Vagina (tissue), 2 donors: ENCODE results near the gene GRSF1. TPM values are rescaled to one million over a fixed set of nuclear protein-coding genes. Genes with fewer than 3 reads are reported as not detected.

ENCODE experiments used
- DNase-seq, 2 donors: peaks; one replicate each; pipeline ENCODE4 v3.0.0-alpha.2; 2017; ENCODE audit errors: extremely low spot score in 2 of 2
- H3K27ac ChIP-seq: fragments of 200-600 bp; sonication (generic); one replicate; pipeline ENCODE4 v1.5.1; 2019
- H3K27me3 ChIP-seq: fragments of 200-600 bp; sonication (generic); one replicate; pipeline ENCODE4 v1.5.1; 2019
- H3K36me3 ChIP-seq, 2 donors: fragments of 200-600 bp; sonication (generic); one replicate each; pipeline ENCODE4 v1.5.1; 2017 to 2019
- H3K4me1 ChIP-seq: fragments of 200-600 bp; sonication (generic); one replicate; pipeline ENCODE4 v1.5.1; 2019
- H3K4me3 ChIP-seq, 2 donors: fragments of 200-600 bp; sonication (generic); 1 replicate in 1 of 2; 2 replicates in 1 of 2; pipeline ENCODE4 v1.5.1; 2016 to 2019
- H3K9me3 ChIP-seq: fragments of 200-600 bp; sonication (generic); one replicate; pipeline ENCODE4 v1.5.1; 2019
- CTCF ChIP-seq, 3 experiments: fragments of 450-650 bp in 2 of 3; fragments of 200-600 bp in 1 of 3; sonication (generic) in 1 of 3; IDR thresholded peaks; one replicate each; pipeline ENCODE4 v1.5.1; 2017 to 2019; ENCODE audit warnings: antibody characterized with exemption in 3 of 3, mild to moderate bottlenecking in 2 of 3, moderate library complexity in 2 of 3
- POLR2A ChIP-seq, 2 donors: fragments of 450-650 bp; IDR thresholded peaks; one replicate each; pipeline ENCODE4 v1.6.1; 2017; ENCODE audit warnings: antibody characterized with exemption in 2 of 2, mild to moderate bottlenecking in 2 of 2, moderate library complexity in 2 of 2
- POLR2AphosphoS5 ChIP-seq, 2 donors: sonication (generic); formaldehyde crosslinking; IDR thresholded peaks; one replicate each; pipeline ENCODE4 v1.9.0; 2017; ENCODE audit warnings: antibody characterized with exemption in 2 of 2, mild to moderate bottlenecking in 2 of 2, low read depth in 1 of 2; ENCODE audit not compliant: insufficient read depth in 1 of 2
- intact Hi-C: fragments of 100-400 bp; cut with DNase I; formaldehyde crosslinking; loops from one replicate; pipeline ENCODE4 v1.15.1; 2023
- total RNA-seq: library from RNA; depleted of rRNA; stranded (reverse); fragments of >200 nt; gene quantifications from one replicate; pipeline ENCODE4 v1.2.3, GENCODE V29; 2016

The GRSF1 gene
- total RNA-seq, 1 donor from 2014 or later, result 35.1 TPM

GRCh38 chr4:70874268-70875156 is 34.8 kb upstream of the GRSF1 start:
- DNase-seq, result no peak
- intact Hi-C loops, result no loop called here
- H3K27me3 ChIP-seq, result no peaks in the 10 kb centered on the region
- no peak overlapping the region for H3K4me3 ChIP-seq
- H3K36me3 ChIP-seq, result no peaks in the 10 kb centered on the region
- no peak overlapping the region for H3K27ac ChIP-seq
- no peaks in the 10 kb centered on the region for H3K4me1 ChIP-seq
- TF ChIP-seq POLR2A (IDR thresholded peaks at IDR 0.05), result no peak
- TF ChIP-seq CTCF (IDR thresholded peaks at IDR 0.05), result no peak
- TF ChIP-seq POLR2AphosphoS5 (IDR thresholded peaks at IDR 0.05; ENCODE audit: insufficient read depth in 1 of 2, low read depth in 1 of 2), result no peak
- no peaks in the 10 kb centered on the region for H3K9me3 ChIP-seq

DNA sequence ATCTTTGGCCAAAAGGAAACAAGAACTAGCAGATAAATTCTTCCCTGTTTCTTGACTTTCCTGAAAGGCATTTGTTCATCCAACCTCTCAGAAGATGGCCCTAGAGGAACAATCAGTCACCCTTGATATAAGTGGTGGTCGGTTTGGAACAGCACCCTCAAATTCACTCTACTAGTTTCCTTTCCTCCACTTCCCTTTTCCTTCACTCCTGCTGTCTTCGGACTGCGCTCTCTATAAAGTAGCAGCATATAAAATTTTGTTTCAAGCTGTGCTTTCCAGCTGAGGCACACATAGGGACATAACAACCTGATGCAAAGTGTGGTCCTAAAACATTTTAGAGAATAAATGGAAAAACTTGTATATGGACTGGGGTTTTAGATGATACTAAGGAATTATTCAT is 33.5 kb upstream of the GRSF1 start:
- H3K27ac ChIP-seq, result no peak overlapping the region
- H3K27me3 ChIP-seq, result no peaks in the 10 kb centered on the region
- H3K4me1 ChIP-seq, result no peaks in the 10 kb centered on the region
- no peak for DNase-seq
- H3K36me3 ChIP-seq, result no peaks in the 10 kb centered on the region
- no peaks in the 10 kb centered on the region for H3K9me3 ChIP-seq
- no peak overlapping the region for H3K4me3 ChIP-seq
- intact Hi-C loops, result no loop called here
- TF ChIP-seq POLR2A (IDR thresholded peaks at IDR 0.05) (no peak), CTCF (IDR thresholded peaks at IDR 0.05) (no peak), POLR2AphosphoS5 (IDR thresholded peaks at IDR 0.05; ENCODE audit: insufficient read depth in 1 of 2, low read depth in 1 of 2) (no peak)

DNA sequence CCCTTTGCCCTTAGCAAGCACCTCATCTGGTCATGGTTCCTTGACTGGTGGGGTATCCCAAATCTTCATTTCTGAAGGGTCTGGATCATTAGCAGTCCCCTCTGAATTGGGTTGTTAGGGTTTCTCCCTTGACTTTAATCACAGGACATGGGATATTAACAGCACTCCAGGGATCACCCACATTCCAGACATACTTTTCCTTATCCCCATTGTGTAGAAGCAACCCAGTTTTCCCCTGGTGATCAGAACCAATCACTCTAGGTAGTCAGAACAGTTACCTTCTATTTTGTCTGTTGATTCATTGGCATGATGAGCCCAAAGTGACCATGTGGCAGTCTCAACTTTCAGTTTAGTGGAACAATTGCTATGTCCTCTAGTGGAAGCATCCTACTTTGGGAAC is 29.1 kb upstream of the GRSF1 start:
- Histone ChIP-seq H3K27ac (no peak overlapping the region), H3K27me3 (no peaks in the 10 kb centered on the region), H3K4me3 (no peak overlapping the region), H3K9me3 (no peaks in the 10 kb centered on the region), H3K36me3 (no peaks in the 10 kb centered on the region), H3K4me1 (no peaks in the 10 kb centered on the region)
- no peak for TF ChIP-seq POLR2AphosphoS5 (IDR thresholded peaks at IDR 0.05; ENCODE audit: insufficient read depth in 1 of 2, low read depth in 1 of 2)
- no peak for TF ChIP-seq POLR2A (IDR thresholded peaks at IDR 0.05)
- TF ChIP-seq CTCF (IDR thresholded peaks at IDR 0.05), result no peak
- intact Hi-C loops, result no loop called here
- DNase-seq, result no peak

DNA sequence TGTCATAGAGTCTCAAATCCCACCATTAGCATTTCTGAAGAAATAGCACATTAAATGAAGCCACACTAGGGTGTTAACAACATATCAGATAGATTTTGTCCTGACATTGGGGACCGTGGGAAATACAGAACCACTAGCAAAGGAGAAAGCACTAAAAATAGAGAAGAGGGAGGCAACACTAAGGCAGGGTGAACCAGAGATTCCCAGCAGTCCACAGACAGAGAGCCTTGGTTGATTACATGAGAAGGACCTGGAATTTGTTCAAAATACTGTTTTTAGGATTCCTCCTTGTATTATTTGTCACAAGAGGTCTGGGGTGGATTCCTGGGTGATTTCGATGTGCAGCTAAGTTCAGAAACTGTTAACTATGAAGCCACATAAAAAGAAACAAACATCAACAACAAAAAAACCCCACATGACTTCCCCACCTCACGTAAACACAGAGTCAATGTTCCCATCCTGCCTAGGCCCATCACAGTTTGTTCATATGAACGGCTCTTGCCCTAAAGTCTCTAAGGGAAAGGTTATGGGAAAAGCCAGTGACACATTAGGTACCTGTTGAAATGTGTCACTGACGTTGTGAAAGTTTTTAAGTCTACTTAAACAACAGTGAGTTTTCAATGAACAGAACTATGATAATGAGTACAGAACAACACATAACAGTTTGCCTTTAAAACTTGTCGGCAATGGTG is 23.6 kb upstream of the GRSF1 start:
- TF ChIP-seq CTCF (IDR thresholded peaks at IDR 0.05) (no peak), POLR2AphosphoS5 (IDR thresholded peaks at IDR 0.05; ENCODE audit: insufficient read depth in 1 of 2, low read depth in 1 of 2) (no peak), POLR2A (IDR thresholded peaks at IDR 0.05) (no peak)
- no peak for DNase-seq
- intact Hi-C loops, result no loop called here

GRCh38 chr4:70859066-70859465 is 19.4 kb upstream of the GRSF1 start:
- Histone ChIP-seq H3K27me3 (no peaks in the 10 kb centered on the region), H3K27ac (no peak overlapping the region), H3K4me1 (no peaks in the 10 kb centered on the region), H3K4me3 (no peak overlapping the region), H3K9me3 (no peaks in the 10 kb centered on the region), H3K36me3 (no peaks in the 10 kb centered on the region)
- intact Hi-C loops, result no loop called here
- DNase-seq, result no peak
- TF ChIP-seq POLR2A (IDR thresholded peaks at IDR 0.05) (no peak), CTCF (IDR thresholded peaks at IDR 0.05) (no peak), POLR2AphosphoS5 (IDR thresholded peaks at IDR 0.05; ENCODE audit: insufficient read depth in 1 of 2, low read depth in 1 of 2) (no peak)

More for the DNA sequence above, 23.6 kb upstream of the GRSF1 start:
- no peak overlapping the region for H3K27ac ChIP-seq
- no peaks in the 10 kb centered on the region for H3K36me3 ChIP-seq
- H3K4me1 ChIP-seq, result no peaks in the 10 kb centered on the region
- no peaks in the 10 kb centered on the region for H3K9me3 ChIP-seq
- no peak overlapping the region for H3K4me3 ChIP-seq
- H3K27me3 ChIP-seq, result no peaks in the 10 kb centered on the region
